ENCODE data around the gene LAMB3.

GRCh38 chr1:209652873-209653401 lies 712 bp upstream of the LAMB3 start:
- peak; percentile 96 for TF ChIP-seq POLR2AphosphoS5 (IDR thresholded peaks at IDR 0.05)
- peak in 1 of 4 experiments; percentile 14 for TF ChIP-seq CTCF (IDR thresholded peaks at IDR 0.05)
- peak; percentile 40 for TF ChIP-seq POLR2A (IDR thresholded peaks at IDR 0.05)
